Myocyte (in vitro differentiated cells): Measurements from ENCODE around the gene LGR6. TPM values are rescaled to one million over a fixed set of nuclear protein-coding genes. Genes with fewer than 3 reads are reported as not detected.

Source experiments
- DNase-seq: peaks from one replicate; pipeline ENCODE4 v3.0.0-alpha.2; 2012; ENCODE audit warnings: low read depth
- total RNA-seq: library from RNA; depleted of rRNA; stranded (reverse); fragments of >200 nt; gene quantifications from 2 replicates; pipeline ENCODE4 v1.2.3, GENCODE V29; 2014

LGR6 gene
- total RNA-seq, 1 donor from 2014 or later: 0.53 TPM

- DNase-seq: no peak
Observed at GRCh38 chr1:202217951-202218350, 24.4 kb downstream of the LGR6 start.

DNA sequence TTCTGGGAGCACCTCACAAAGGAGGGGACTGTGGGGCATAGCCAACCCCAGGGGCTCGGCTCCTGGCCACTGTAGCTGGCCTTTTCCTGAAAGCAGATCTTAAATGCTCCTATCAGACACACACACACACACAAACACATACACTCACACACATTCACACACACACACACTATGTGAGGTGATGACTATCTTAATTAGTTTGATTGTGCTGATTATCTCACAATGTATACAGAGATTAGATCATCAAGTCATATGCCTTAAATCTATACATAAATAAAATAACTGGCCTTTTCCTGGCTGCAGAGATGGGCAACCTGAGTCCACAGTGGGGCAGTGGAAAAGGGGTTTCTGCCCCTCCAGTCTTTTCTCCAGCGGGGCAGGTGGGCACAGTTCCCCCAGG is 27.1 kb downstream of the LGR6 start:
- no peak for DNase-seq

- DNase-seq: no peak
Observed at GRCh38 chr1:202221911-202222909, 28.6 kb downstream of the LGR6 start.

DNA sequence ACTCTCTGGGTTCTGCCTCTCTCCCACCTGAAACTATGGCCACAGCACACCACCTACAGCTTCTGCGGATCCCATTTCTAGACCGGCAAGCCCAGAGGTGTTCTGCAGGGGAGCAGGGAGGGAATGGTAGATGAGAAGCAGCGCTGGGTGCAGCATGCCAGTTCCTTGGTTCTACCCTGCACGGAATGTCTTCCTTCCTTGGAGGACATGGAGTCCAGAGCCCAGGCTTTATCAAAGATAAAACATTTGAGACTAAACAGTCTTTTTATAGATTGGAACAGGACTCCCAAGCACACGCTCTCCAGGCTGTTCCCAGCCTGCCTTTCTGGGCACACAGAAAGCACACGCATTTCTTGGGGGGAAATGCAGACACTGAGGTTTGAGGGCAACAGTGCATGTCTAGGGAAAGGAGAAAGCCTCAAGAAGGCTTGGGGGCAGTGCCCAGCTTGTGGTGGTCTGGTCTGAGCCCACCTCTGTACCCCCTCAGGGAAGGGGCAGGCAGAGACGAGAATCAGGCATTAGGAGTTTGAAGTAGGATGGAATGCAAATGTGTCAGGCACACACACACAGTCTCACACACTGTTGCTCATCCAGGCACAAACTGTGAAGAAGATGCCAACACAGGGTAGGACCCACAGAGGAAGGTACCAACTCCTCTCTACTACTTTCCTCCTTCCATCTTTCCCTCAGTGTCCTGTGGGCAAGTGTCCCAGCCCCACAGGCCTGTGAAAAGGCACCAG is 29.7 kb downstream of the LGR6 start:
- no peak for DNase-seq

DNA sequence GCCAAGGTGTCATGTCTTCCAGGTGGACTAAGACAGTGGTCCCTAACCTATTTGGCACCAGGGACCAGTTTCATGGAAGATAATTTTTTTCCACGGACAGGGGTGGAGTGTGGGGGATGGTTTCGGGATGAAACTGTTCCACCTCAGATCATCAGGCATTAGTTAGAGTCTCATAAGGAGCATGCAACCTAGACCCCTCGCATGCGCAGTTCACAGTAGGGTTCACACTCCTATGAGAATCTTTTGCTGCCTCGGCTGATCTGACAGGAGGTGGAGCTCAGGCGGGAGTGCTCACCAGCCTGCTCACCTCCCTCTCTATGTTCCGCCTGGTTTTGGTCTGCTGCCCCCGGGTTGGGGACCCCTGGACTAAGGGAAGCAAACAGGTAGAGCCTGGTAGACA is 30.9 kb downstream of the LGR6 start:
- DNase-seq: no peak

DNA sequence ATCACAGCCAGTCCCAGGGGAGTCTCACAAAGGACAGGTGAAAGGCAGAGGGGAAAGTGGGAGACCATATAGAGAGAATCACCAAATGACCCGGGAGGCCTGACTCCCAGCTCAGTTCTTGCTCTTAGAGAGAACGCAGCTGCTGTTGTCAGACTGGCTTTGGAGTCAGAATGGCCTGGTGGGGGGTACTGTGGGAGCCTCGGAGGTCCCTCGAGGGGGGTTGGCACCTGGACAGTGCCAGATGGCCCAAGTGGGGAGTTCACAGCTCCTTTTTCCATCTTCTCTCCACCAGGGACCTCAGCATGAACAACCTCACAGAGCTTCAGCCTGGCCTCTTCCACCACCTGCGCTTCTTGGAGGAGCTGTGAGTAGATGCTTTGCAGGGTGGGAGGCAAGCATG is 31.5 kb downstream of the LGR6 start:
- no peak for DNase-seq

GRCh38 chr1:202227053-202227672 is 33.6 kb downstream of the LGR6 start:
- DNase-seq: no peak

DNA sequence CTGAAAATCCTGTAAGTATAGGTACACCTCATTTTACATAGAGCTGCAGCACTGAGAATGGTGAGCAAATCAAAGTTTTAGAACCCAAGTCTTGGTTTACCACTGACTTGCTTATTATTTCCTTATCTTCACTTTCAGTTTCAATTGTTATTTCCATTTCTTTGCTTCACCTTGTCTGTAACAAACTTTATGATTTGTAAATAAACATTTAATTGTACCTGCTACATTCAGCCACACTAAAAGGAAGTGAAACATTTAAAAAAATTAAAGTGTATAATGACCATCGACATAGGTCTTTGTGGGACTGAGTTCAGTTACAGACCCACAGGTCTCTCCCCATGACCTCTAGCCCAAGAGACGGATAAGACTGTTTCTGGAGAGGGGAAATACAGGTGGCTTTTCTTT is 34.4 kb downstream of the LGR6 start:
- DNase-seq: no peak

DNA sequence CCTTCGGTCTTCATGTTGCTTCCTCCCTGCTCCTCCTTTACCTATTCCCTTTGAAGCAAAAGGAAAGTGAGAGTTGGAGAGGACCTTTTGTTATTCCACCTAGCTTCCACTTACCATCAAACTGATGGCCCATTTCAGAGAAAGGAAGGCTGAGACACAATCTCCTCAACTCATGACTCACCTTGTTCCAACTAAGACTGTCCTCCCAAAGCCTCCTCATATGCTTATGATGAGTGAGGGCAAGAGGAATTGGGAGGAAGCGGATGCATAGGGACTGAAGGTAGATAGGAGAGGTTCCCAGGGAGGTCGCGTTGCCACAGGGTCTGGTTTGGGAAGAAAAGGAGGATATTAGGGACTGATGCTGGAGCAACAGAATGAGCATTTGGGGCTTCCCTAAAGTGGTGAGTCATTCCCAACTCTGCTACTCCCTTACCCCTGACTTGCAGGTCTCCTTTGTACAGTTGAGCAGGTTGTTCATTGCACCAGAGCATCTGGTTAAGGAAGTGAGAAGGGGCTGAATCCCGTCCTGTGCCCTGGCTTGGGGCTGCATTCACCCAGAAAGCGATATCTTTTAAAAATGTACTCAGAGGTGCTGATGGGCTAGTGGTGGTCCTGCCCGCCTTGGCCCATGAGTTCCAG is 35.0 kb downstream of the LGR6 start:
- no peak for DNase-seq

GRCh38 chr1:202229376-202229775 is 35.8 kb downstream of the LGR6 start:
- no peak for DNase-seq

DNA sequence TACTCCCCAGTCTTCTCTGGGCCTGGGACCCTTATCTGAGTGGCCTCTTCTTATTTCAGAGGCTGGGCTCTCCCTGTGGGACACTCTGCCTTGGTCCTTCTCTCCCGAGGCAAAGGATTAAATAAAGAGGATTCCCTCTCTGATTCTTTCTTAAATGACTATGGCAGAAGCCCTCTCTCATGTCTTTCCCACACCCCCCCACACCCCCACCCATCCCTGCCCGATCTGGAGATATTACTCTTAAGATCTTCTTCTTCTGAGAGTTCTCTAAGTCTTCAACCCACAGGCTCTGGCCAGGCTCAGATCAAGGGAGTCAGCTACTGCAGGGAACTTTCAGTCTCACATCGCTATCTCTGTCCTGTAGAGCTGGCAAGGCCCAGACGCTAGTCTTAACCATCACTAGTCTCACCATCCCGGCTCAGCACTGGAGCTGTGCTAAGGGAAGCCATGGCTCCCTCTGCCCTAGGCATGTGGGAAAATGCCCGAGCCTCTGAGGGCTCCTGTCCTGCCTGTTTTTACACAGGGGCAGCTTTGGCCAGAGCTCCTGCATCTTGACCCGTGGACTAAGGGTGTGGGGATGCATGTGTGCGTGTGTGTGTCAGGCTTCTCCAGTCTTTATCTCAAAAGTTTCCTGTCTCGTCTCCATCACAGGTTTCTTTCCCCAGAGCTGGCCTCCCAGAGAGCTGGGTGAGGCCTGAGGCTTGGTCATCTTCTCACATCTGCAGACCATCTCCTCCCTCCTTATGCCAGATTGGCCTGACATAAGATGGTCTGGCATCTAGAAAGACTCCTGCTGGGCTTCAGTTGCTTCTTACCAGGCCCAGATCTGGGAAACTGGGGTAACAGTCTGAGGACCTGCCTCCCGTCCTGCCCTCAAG is 36.7 kb downstream of the LGR6 start:
- DNase-seq: no peak

DNA sequence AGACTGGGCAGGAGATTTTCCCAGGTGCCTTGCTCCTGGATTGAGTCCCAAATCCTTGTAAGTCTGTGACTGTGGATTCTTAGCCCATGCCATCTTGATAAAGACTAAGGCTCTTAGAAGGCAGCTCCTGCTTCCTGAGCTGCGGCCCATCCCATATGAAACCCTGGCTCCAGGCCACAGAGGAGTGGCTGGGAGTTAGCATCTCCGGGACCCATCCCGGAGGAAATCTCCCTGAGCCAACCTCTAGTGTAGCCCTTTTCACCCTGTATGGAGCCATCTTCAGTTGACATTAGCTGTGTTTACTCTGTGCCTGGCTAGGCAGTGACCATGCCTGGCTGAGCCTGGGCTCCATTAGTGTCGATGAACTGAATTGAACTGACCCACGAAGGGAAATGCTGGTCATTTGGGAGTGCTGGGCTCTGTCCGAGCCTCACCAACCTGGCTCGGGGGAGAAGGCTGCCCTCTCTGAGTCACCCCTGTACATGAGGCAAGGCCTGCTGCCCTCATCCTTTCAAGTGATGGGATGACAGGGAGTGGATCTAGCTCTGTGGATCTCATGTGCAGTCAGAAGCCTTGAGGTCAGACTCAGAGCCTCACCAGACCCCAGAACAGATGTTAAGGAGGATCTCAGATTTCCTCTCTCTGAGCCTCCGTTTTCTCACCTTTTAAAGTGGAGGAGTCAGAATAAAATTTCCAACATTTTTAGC is 37.5 kb downstream of the LGR6 start:
- no peak for DNase-seq

DNA sequence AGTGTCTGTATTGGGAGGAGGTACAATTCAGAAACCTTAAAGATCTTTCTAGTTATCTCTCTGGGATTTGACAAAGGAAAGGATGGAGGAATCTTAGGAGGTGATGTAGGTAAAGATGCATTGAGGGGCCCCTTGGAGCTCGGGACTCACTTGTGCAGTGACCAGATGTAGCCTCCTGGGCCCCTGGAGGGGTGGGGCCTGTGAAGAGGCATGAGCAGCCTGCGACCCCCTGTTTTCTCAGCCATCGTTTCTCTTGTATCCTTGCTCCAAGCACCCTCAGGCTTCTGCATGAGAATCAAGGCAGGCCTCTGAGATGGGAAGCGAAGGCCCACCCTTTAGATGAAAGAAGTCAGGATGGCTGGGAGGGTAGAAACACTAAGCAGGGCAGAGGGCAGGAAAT is 39.6 kb downstream of the LGR6 start:
- DNase-seq: no peak

DNA sequence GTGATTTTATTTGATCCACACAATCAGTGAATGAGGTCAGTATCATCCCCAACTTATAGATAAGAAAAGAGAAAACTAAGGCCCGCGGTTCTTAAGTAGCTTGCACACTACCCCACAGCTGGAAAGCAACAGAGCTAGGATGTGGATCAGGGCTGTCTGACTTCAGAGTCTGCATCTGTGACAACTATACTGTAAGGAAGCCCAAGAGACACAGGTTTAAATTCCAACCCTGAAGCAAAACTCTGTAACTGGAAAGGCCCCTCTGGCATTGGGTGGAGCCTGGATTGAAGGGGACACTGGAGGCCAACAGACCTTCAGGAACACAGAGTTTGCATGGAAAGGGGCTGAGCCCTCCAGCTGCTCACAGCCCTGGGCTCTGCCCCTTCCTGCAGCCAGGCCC is 40.2 kb downstream of the LGR6 start:
- no peak for DNase-seq

- peak; percentile 37 for DNase-seq
Observed at GRCh38 chr1:202234331-202235002, 40.9 kb downstream of the LGR6 start.

DNA sequence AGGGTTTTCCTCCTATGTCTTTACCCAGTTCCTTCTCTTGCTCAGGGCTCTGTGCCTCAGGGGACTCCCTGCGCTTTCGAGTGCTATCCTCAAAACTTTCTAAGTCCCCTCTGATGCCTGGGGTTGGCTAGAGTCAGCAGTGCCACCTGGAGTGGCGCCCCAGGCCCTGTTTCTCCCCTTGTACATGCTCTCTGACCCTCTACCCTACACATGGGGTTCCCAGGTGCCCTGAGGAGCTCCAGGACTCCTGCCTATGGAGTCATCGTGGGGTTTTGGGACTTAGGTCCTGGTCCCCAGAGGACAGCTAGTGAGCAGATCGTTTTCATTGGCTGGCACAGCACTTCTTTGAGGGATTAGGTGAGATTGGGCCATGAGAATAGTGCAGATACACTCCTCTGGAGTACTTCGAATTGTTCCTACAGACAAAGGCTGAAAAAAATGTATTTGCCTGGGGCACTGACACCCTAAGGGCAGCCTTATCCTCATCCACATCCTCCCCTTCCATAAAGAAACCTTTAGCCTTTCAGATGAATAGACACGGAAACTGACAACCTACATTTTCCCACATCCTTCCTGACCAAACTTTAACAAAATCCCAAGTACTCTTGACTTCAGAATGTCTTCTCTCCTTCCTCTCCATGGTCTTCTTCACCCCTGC is 41.5 kb downstream of the LGR6 start:
- DNase-seq: no peak

- peak; percentile 93 for DNase-seq
Observed at GRCh38 chr1:202235856-202236837, 42.5 kb downstream of the LGR6 start.
